RPMI7951 (cell line): Measurements from ENCODE around the gene SP3. TPM values are rescaled to one million over a fixed set of nuclear protein-coding genes. Genes with fewer than 3 reads are reported as not detected.

Experiments used
- DNase-seq: peaks from one replicate; pipeline ENCODE4 v3.0.0-alpha.2; 2012; ENCODE audit warnings: low read depth
- total RNA-seq: library from RNA; depleted of rRNA; stranded (reverse); fragments of >200 nt; shearing (Covaris generic); gene quantifications from 2 replicates; pipeline ENCODE4 v1.2.3, GENCODE V29; 2014

Gene SP3
- total RNA-seq, 1 experiment from 2014 or later = 101 TPM

GRCh38 chr2:173966274-173967098 lies 1.3 kb upstream of the SP3 start:
- DNase-seq = no peak

GRCh38 chr2:173964565-173965371 lies 405 bp downstream of the SP3 start:
- DNase-seq = peak; percentile 91

GRCh38 chr2:173963817-173964564 lies 1.2 kb downstream of the SP3 start:
- DNase-seq = peak; percentile 91

GRCh38 chr2:173963323-173963816 lies 1.8 kb downstream of the SP3 start:
- DNase-seq = peak; percentile 66

GRCh38 chr2:173962583-173963110 lies 2.5 kb downstream of the SP3 start:
- no peak for DNase-seq

GRCh38 chr2:173962031-173962430 lies 3.1 kb downstream of the SP3 start:
- DNase-seq = peak; percentile 13

- no peak for DNase-seq
Observed at GRCh38 chr2:173961346-173961705, 3.8 kb downstream of the SP3 start.

- DNase-seq = no peak
Observed at GRCh38 chr2:173959909-173960308, 5.3 kb downstream of the SP3 start.

- DNase-seq = no peak
Observed at GRCh38 chr2:173959358-173959884, 5.8 kb downstream of the SP3 start.

GRCh38 chr2:173958198-173958846 lies 6.9 kb downstream of the SP3 start:
- no peak for DNase-seq

- no peak for DNase-seq
Observed at GRCh38 chr2:173957517-173957916, 7.7 kb downstream of the SP3 start.

- DNase-seq = no peak
Observed at GRCh38 chr2:173956454-173956853, 8.7 kb downstream of the SP3 start.

GRCh38 chr2:173955867-173956266 lies 9.3 kb downstream of the SP3 start:
- DNase-seq = no peak

- no peak for DNase-seq
Observed at GRCh38 chr2:173955004-173955403, 10.2 kb downstream of the SP3 start.

- DNase-seq = no peak
Observed at GRCh38 chr2:173953047-173953424, 12.1 kb downstream of the SP3 start.

- DNase-seq = no peak
Observed at GRCh38 chr2:173952267-173953046, 12.7 kb downstream of the SP3 start.

- no peak for DNase-seq
Observed at GRCh38 chr2:173948842-173949241, 16.3 kb downstream of the SP3 start.

- no peak for DNase-seq
Observed at GRCh38 chr2:173948198-173948597, 17.0 kb downstream of the SP3 start.

- no peak for DNase-seq
Observed at GRCh38 chr2:173947131-173947530, 18.0 kb downstream of the SP3 start.

- no peak for DNase-seq
Observed at GRCh38 chr2:173943738-173944137, 21.4 kb downstream of the SP3 start.
